GM19328 (cell line): ENCODE measurements around the gene ARHGEF10L.
"Not testable (repeated sequence)": the region's sequence is repeated elsewhere in the genome, so short reads cannot be mapped to it uniquely, and the experiment has no call there.

ENCODE experiments used
- ATAC-seq: cut with Tn5 transposase; IDR thresholded peaks from one replicate; pipeline ENCODE4 v1.9.1; 2021; ENCODE audit warnings: mild to moderate bottlenecking, moderate library complexity; ENCODE audit not compliant: unreplicated experiment

The ARHGEF10L gene

DNA sequence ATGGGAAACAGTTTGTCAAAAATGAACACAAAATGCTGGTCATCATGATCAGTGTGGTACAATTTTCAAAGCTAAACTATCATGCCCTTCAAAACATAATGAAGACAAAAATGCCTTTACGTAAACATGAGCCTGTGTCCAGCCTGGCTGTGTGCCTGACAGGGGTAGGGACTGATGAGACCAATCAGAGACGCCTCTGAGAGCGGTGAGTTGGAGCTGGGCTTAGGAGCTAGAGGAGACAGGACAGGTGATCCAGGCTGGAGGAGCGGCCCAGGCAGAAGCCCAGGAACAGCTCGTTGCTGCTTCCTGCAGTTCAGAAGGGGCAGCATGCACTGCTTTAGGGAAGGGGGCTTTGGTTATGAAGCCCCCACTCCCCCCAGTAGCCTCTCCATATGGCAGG lies 70.0 kb downstream of the ARHGEF10L start:
- no peak for ATAC-seq

DNA sequence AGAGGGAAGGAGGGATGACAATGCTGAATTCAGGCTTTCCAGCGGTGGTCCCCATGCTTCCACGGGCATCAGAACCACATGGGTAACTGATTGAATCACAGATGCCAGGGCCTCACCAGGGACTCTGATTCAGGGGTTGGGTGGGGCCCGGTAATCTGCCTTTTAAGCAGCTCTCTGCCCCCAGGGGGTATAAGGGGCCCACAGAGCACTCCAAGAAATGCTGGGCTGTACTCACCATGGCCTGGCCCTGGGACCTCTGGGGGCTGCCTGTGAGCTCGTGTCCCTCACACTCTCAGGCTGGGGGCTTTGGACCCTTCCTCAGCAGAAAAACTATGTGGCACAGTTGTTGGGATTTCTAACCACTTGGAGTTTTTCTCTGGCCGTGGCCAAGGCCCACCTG lies 70.6 kb downstream of the ARHGEF10L start:
- ATAC-seq = no peak

DNA sequence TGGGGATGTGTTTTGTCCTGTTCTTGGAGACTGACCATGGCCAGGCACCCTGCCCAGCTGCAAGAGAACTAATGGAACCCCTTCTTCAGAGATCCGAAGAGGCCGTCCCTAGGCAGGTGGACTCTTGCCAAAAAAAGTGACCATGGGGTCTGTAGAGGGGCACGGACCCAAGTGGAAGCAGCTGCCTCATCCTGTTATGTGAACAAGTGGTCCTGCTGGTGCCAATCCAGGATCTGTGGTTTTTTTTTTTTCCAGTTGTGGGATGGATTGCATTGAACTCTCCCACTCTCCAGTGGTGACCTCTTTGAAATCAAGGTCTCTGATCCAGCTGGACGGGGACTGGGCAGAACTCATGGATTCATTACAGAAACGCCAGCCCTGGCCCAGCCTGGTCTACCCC lies 71.2 kb downstream of the ARHGEF10L start:
- no peak for ATAC-seq

- ATAC-seq = no peak
Observed at GRCh38 chr1:17611991-17612390, 72.5 kb downstream of the ARHGEF10L start.

DNA sequence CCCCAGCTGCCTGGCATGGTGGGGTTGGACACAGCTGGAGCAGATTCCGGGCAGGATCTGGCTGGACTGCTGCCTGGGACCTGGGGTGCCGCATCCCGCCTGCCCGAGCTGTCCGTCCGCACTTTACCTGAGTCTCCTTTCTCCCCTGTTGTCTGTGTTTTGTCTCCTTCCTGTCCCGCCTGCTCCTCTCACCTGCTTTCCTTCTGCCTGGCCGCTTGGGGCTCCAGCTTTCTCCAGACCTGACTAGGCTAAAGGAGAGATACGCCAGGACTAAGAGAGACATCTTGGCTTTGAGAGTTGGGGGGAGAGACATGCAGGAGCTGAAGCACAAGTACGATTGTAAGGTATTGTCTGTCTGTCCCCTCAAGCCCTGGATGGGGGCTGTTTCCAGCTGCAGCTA lies 73.3 kb downstream of the ARHGEF10L start:
- no peak for ATAC-seq

GRCh38 chr1:17614586-17614985 lies 75.1 kb downstream of the ARHGEF10L start:
- ATAC-seq = no peak

DNA sequence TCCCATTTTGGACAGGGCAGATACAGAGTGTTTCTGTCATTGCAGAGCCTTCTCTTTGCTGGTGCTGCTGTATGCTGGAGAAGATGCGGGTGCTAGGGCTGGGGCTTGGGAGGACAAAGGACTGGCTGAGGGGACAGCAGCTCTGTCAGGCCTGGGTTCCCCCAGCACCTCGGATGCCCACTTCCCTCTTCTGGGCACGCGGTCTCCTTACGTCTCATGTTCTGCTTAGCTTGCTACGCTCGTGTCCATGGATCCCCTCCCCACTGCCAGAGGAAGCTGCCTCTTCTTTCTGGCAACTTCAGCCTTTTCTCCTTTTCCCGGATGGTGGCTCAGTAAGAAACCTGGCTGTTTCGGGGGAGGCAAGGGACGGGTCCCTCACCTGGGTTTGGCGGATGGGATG lies 75.7 kb downstream of the ARHGEF10L start:
- ATAC-seq = no peak

DNA sequence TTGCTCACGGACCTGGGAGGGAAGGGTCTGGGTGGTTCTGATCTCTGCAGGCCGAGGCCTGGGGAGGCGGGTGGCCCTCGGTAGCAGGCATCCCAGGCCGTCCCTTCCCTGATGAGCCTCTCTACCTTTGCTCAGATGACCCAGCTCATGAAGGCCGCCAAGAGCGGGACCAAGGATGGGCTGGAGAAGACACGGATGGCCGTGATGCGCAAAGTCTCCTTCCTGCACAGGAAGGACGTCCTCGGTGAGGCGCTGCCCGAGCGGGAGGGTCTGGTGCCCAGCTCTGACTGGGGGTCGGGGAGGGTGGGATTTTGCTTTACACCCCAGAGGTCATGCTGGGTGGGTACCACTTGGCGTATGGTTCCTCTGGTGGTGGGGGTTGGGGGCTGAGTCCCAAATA lies 76.5 kb downstream of the ARHGEF10L start:
- no peak for ATAC-seq

DNA sequence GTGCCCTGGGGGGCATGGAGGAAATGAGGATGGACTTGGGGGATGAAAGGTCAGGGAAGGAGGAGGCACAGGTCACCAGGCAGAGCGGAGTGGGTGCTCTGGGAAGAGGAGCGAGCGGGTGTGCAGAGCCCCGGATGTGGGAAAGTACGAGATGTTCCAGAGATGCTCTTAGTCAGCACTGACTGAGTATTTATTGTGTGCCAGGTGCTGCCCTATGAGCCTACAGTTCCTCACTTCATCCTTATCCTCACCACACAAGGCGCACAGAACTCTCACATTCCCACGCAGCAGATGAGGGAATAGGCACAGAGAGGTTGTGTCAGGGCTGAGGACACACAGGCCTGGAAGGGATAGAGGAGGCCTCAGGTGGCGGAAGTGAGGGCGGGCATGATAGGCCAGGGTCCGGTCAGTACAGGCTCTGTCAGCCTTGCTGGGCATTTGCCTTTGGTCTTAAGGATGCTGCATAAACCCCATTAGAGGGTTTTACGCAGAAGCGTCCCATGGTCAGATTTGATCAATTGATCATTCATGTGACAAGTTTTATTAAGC lies 77.3 kb downstream of the ARHGEF10L start:
- ATAC-seq = no peak

- no peak for ATAC-seq
Observed at GRCh38 chr1:17617787-17618557, 78.5 kb downstream of the ARHGEF10L start.

DNA sequence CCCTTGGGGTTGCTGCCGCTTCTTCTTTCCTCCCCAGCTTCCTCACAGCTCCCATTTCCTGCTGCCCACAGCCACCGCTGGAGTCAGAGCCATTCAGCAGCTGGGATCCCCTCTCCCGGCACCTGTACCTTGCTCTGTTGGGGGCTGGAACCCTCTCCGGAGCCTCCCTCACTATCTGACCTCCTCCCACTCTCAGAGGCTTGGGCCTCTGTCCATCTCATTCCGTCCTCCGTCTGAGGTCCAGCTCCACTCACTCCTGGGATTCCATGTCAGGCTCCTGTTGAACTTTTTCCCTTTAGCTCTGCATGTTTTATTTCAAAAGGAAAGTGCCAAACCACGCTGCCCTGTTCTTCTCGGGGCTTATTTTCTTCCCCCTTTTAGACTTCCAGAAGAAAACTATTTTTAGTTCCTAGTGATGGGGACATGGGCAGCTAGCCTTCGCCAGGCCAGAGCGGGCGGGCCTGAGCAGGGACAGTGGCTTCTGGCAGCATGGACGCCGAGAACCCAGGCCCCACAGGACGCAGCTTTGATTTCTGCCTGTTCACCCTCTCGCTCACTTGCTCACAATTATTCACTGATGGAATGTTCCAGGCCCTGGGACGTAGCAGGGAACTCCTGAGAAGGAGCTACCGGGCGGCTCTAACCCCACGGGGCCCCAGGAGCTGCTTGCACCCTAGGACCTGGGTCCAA lies 79.2 kb downstream of the ARHGEF10L start:
- no peak for ATAC-seq

GRCh38 chr1:17620448-17620847 lies 81.0 kb downstream of the ARHGEF10L start:
- ATAC-seq = no peak

DNA sequence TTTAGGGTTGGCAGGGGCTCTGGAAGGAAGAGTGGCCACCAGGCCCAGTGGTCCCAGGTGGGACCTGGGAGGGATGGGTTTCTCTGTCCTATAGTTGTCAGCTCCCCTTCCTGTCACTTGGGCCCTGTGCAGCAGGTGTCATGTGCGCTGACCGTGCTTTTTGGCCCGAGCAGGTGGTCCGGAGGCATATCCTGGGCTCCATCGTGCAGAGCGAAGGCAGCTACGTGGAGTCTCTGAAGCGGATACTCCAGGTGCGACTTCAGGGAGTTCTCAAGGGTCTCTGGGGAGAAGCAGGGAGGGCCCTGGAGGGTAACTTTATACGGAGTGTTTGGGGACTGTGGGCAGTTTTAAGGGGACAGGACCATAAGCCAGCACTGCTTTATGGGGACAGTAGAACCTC lies 82.2 kb downstream of the ARHGEF10L start:
- ATAC-seq = no peak

GRCh38 chr1:17622823-17623222 lies 83.3 kb downstream of the ARHGEF10L start:
- ATAC-seq = no peak

- no peak for ATAC-seq
Observed at GRCh38 chr1:17624611-17625233, 85.2 kb downstream of the ARHGEF10L start.

- ATAC-seq = no peak
Observed at GRCh38 chr1:17627239-17628052, 87.9 kb downstream of the ARHGEF10L start.

DNA sequence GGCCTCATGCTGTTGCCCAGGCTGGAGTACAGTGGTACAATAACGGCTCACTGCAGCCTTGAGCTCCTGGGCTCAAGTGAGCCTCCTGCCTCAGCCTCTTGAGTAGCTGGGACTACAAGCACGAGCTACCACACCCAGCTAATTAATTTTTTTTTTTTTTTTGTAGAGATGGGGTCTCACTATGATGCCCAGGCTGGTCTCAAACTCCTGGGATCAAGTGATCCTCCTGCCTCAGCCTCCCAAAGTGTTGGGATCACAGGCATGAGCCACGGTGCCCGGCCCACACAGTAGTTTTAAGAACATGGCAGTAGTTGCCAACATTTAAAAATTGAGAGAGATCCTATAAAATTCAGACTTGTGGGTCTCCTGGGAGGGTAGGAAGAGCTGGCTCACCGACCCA lies 89.5 kb downstream of the ARHGEF10L start:
- not testable (repeated sequence) for ATAC-seq

DNA sequence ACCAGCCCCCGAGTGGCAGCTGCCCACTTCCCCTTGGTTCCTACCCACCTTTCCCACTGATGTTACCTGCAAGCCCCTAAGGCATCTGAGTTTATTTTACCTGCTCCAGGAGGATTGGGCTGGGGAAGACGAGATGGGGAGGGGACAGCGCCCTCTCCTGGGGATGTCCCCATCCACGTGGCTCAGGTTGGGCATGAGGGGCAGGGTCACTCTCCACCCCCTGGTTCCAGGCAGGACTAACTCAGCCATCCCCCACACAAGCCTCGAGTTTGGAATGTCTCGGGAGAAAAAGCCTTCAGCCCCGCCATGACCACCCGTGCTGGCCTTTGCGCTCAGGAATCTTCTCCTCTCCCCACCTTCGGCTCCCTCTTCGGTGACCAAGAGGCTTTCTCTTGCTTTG lies 90.0 kb downstream of the ARHGEF10L start:
- ATAC-seq = no peak

DNA sequence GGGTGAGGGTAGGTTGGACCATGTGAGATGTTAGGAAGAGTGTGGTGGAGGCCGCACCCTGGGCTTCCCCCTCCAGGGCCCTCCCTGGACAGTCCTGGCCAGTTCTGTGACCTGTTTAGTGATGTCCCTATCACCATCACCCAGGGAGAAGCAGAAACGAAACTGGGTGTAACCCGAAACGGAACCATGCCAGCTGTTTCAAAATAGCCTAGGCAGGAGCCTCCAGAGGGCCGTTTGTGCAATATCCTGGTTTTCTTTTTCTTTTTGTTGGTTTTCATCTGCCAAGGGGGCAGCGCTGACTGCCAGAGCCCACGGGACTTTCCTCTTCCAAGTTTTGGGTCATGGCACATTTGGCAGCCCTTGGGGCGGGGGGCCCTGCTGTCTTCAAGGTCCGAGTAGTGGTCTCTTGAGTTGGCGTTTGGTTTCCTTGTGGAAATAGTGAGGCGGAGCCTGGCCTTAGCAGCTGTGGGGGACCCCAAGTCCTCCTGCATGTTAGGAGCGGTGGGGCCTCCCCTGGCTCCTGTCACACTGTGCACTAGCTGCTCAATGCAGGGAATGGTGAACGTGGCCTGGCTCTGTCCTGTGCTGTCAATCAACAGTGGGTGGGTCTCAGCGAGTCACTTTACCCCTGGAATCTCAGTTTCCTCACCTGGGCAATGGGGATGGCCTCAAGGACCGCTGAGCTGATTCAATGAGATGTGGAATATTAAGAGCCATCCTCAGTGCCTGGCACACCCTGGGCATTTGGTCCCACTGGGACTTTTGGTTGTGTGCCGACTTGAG lies 90.7 kb downstream of the ARHGEF10L start:
- no peak for ATAC-seq

GRCh38 chr1:17630986-17631385 lies 91.5 kb downstream of the ARHGEF10L start:
- no peak for ATAC-seq
